GM18520 (cell line): Measurements from ENCODE around the gene PLEKHA4.
"Not testable (repeated sequence)": the region's sequence is repeated elsewhere in the genome, so short reads cannot be mapped to it uniquely, and the experiment has no call there.

Experiments
- ATAC-seq: cut with Tn5 transposase; IDR thresholded peaks from one replicate; pipeline ENCODE4 v1.9.1; 2021; ENCODE audit not compliant: unreplicated experiment

The PLEKHA4 gene, protein sequence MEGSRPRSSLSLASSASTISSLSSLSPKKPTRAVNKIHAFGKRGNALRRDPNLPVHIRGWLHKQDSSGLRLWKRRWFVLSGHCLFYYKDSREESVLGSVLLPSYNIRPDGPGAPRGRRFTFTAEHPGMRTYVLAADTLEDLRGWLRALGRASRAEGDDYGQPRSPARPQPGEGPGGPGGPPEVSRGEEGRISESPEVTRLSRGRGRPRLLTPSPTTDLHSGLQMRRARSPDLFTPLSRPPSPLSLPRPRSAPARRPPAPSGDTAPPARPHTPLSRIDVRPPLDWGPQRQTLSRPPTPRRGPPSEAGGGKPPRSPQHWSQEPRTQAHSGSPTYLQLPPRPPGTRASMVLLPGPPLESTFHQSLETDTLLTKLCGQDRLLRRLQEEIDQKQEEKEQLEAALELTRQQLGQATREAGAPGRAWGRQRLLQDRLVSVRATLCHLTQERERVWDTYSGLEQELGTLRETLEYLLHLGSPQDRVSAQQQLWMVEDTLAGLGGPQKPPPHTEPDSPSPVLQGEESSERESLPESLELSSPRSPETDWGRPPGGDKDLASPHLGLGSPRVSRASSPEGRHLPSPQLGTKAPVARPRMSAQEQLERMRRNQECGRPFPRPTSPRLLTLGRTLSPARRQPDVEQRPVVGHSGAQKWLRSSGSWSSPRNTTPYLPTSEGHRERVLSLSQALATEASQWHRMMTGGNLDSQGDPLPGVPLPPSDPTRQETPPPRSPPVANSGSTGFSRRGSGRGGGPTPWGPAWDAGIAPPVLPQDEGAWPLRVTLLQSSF

GRCh38 chr19:48868114-48868886 is at the start of gene PLEKHA4:
TSS of gene PLEKHA4 (minus strand) at chr19:48868617. CDS start at chr19:48867620, 997 bp downstream.
- no peak for ATAC-seq

DNA sequence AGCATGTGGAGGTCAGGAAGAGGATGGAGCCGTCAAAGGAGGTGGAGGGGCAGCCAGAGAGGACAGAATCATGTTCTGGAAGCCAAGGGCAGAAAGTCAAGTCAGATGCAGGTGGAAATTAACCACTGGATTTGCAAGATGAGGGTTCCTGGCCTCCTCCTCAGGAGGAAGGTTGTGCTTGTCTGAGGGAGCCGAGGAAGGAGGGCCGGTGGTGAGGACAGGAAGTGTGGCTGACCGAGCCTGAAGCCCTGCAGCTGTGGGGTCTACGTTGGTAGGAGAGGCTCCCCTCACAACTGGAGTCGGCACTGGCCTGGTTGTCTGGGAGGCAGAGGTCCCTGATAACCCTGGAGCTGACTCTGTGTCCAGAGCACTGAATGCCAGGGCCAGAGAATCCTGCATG is 49.7 kb upstream of the PLEKHA4 start:
- ATAC-seq = no peak

- no peak for ATAC-seq
Observed at GRCh38 chr19:48915757-48916156, 47.3 kb upstream of the PLEKHA4 start.

DNA sequence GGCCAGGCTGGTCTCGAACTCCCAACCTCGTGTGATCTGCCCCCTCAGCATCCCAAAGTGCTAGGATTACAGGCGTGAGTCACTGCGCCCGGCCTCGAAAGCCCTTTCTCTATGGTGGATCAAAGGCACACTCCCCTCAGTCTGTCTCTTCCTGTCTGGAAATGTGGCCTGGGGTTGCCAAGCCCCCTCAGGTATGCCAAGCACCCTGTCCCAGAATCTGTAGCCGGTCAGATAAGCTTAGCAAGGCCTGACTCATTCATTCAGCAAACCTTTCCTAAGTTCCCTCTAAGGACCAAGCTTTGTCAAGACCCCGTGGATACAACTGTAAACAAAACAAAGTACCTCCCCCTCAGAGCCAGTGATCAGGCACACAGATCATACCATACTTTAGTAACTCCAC is 45.8 kb upstream of the PLEKHA4 start:
- ATAC-seq = no peak

DNA sequence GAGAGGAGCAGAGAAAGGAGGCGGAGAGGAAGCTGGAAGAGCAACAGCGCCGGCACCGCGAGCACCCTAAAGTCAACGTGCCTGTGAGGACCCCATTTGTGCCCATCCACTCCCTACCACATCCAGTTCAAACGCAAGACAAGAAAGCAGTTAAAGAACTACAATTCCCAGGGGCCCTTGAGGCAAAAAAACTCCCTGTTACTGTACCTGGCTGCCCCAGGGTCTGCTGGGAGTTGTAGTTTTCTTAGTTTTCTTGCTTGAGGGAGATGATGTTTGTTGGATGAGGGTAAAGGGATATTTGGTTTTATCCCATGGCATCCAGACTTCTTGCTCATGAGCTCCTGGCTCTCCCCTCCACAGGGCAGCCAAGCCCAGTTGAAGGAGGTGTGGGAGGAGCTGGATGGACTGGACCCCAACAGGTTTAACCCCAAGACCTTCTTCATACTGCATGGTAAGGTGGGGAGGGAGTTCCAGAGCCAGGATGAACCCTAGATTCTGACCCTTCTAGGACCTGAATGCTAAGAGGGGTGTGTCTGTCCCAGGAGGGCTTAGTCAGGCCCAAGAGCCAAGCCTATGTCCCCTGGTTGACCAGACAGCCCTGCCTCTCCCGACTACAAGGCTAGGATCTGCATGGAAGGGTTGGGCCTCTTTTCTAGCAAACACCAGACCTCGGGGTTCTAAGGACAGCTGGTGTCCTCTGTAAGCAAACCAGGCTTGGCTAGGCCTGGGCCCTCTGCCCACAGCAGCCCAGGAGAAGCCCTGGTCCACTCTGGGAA is 44.9 kb upstream of the PLEKHA4 start:
- ATAC-seq = no peak

DNA sequence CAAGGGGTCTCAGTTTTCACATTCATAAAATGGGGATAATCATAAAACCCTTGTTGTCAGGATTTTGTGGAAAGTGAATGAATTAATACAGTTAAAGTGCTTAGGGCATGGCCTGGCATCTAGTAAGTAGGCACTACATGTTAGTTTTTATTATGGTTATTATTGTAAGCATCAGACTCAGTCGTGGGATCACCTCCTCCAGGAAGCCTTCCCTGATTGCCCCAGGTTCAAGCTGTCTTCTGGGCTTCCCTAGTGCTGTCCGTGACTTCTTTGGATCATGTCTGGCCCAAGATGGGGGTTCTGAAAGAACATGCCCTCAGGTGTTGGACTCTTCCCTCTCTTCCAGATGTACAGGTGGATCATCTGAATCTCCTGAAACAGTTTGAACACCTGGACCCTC is 42.4 kb upstream of the PLEKHA4 start:
- ATAC-seq = no peak

DNA sequence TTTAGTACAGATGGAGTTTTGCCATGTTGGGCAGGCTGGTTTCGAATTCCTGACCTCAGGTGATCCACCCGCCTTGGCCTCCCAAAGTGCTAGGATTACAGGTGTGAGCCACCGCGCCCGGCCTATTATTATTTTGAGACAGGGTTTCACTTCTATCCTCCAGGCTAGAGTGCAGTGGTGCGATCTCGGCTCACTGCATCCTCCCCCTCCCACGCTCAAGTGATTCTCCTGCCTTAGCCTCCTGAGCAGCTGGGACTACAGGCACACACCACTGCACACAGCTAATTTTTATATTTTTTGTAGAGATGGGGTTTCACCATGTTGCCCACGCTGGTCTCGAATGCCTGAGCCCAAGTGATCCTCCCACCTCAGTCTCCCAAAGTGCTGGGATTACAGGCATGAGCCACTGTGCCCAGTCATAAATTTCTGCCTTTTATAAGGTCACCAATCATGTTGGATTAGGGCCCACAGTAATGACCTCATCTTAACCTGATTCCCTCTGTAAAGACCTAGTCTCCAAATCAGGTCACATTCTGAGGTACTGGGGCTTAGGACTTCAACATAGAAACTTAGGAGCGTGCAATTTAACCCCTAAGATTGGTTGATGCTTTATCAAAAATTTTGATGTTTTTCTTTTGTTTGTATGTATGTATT is 41.1 kb upstream of the PLEKHA4 start:
- ATAC-seq = not testable (repeated sequence)

GRCh38 chr19:48907671-48908070 is 39.3 kb upstream of the PLEKHA4 start:
- ATAC-seq = no peak

DNA sequence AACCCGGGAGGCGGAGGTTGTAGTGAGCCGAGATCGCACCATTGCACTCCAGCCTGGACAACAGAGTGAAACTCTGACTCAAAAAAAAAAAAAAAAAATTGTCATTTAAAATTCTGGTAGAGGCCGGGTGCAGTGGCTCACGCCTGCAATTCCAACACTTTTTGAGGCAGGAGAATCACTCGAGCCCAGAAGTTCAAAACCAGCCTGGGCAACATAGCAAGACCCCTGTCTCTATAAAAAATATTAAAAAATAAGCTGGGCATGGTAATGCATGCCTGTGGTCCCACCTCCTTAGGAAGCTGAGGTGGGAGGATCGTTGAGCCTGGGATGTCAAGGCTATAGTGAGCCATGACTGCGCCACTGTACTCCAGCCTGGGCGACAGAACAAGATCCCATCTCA is 37.9 kb upstream of the PLEKHA4 start:
- no peak for ATAC-seq

DNA sequence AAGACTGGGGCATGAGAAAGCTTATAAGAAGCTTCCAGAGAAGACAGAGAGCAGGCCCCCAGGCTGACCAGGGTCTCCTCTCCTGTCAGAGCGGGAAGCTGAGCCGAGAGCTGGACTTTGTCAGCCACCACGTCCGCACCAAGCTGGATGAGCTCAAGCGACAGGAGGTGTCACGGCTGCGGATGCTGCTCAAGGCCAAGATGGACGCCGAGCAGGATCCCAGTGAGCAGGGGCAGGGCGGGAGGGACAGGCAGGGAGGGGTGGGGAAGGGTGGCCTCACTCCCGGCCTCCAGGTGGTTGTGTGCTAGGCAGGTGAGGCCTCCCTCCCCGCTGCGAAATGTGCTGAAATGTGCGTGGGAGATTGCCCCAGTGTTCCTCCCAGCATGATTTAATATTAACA is 37.2 kb upstream of the PLEKHA4 start:
- ATAC-seq = no peak

- ATAC-seq = not testable (repeated sequence)
Observed at GRCh38 chr19:48903788-48904187, 35.4 kb upstream of the PLEKHA4 start.

- ATAC-seq = not testable (repeated sequence)
Observed at GRCh38 chr19:48902291-48902690, 33.9 kb upstream of the PLEKHA4 start.

DNA sequence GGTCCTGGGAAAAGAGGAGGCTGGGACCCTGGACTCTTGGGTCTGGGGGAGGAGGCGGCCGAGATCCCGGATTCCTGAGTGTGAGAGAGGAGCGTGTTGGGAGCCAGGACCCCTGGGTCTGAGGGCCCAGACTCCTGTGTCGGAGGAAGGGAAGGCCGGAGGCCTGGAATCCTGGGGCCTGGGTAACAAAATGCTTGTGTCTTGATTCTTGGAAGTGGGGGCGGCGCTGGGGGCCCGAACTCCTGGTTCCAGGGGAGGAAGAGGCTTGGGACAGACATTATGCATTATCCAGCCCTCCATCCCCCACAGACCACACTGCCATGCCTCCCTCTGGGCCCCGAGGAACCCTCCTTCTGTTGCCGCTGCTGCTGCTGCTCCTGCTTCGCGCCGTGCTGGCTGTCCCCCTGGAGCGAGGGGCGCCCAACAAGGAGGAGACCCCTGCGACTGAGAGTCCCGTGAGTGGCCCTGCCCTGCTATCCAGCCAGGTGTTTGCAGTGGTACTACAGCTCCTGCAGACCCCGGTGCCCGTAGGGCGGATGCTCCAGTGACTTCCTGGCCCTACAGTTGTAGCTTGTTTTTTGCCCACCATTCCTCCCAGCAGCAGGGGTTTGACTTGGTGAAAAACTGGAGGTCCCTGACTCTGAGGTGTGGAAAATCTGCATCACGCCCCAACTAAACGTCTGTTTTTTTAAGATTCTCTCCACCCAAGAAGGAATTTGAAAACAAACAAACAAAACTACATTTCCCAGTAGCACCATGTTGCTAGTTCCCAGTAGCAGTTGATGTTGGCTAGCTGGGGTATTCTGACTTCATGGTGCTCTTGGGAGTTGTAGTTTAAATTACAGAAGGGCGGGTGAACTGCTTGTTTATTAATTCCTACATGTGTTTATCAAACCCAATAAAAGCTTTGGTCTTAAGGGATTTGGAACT is 32.3 kb upstream of the PLEKHA4 start:
- no peak for ATAC-seq

DNA sequence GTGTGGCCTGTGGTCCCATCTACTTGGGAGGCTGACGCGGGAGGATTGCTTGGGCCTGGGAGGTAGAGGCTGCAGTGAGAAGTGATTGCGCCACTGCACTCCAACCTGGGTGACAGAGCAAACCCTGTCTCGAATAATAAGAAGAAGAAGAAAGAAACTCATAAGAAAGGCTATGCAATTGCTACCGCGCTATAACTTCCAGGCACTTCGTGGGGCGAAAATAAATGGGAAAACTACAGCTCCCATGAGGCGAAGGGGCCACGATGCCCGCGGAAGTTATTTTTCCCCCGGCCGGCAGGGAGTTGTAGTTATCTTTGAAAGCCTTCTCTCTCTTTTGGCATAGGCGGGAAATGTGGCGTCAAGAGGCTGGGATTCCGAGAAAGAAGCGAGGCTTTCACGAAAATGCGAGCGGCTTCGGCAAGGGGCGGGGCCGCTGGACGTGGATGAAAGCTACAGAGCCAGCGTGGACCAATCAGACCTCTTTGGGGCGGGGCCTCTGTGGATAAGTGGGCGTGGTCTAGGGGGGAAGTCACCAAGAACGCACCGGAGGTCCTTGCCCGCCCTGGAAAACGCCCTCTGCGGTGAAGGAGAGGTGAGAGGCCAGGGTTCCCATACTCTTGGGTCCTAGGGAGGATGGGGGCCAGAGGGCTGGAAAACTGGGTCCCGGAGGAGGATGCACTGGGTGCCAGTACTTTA is 31.5 kb upstream of the PLEKHA4 start, which contains the start of gene NUCB1:
Gene NUCB1, plus strand, starts transcription at position 532 of the 696 bp plus-strand sequence. CDS start 485 bp downstream, outside the sequence.
- peak; percentile 76 for ATAC-seq

GRCh38 chr19:48899386-48899749 is 31.0 kb upstream of the PLEKHA4 start:
- not testable (repeated sequence) for ATAC-seq

- no peak for ATAC-seq
Observed at GRCh38 chr19:48897181-48897580, 28.8 kb upstream of the PLEKHA4 start.

- ATAC-seq = no peak
Observed at GRCh38 chr19:48896191-48896720, 27.8 kb upstream of the PLEKHA4 start.

DNA sequence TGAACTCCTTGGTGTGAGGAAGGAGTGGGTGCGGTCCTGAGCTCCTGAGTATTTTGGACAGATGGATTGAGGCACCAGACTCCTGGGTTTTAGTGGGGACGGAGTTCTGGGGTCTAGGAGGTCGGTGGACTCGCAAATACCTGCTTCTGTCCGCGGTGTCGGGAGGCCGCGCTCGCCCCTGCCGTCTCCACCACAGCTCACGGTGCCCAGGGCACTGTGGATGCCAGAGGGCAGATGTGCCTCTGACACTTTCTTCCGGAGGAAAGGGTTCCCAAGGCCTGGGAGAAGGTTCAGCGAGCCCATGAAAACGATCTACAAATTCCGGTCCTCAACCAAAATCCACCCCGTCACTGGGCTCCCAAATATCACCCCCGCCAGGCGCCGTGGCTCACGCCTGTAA is 26.8 kb upstream of the PLEKHA4 start:
- ATAC-seq = no peak
